IPS DF 19.7 (cell line): Measurements from ENCODE around the gene KBTBD12.

Experiments used
- DNase-seq: peaks from one replicate; pipeline ENCODE4 v3.0.0-alpha.2; 2013; ENCODE audit warnings: low read depth, low spot score

Gene KBTBD12

DNA sequence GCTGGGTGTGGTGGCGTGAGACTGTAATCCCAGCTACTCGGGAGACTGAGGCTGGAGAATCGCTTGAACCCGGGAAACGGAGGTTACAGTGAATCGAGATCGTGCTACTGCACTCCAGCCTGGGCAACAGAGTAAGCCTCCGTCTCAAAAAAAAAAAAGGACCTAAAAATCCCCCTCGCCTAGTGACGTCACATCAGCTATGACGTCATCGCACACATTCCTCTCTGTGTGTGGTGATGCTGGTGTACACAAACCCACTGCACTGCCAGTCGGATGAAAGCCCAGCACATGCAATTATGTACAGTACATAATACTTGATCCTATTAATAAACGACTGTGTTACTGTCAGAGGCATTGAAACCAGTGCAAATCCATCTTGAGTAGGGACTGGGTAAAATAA lies 97.0 kb downstream of the KBTBD12 start:
- no peak for DNase-seq

DNA sequence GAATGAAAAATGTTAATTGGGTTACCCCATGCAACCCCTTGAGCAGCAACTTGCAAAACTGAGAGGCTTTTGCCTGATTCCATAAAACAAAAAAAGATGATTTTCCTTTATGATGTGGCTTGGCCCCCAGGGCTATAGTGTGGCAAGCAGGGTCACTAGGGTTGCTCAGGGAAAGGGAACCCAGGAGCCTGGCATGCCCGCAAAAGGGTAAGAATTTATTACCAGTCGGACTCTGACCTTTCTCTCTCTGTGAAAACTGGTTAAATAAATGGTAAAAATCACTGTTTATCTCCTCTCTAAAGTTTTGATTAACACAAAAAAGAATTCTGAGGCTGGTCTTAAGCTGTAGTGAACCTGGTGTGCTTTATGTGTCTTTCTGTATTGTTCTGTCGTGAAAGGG lies 99.5 kb downstream of the KBTBD12 start:
- DNase-seq = no peak

DNA sequence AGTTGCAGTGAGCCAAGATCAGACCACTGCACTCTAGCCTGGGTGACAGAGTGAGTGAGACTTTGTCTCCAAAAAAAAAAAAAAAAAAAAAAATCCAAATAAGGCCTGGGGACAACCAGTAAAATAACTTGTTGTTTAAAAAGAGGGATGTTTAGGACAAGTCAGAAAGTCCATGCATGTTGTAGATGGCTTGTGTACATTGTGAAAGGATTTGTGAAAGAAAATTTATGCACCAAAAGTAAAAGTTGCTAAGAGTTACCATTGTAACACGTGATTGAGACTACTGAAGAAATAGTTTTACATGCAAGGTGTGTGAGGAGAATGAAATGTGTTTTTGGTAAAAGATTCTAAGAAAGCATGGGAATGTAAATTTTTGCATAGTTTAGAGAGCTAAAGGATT lies 101.5 kb downstream of the KBTBD12 start:
- no peak for DNase-seq

DNA sequence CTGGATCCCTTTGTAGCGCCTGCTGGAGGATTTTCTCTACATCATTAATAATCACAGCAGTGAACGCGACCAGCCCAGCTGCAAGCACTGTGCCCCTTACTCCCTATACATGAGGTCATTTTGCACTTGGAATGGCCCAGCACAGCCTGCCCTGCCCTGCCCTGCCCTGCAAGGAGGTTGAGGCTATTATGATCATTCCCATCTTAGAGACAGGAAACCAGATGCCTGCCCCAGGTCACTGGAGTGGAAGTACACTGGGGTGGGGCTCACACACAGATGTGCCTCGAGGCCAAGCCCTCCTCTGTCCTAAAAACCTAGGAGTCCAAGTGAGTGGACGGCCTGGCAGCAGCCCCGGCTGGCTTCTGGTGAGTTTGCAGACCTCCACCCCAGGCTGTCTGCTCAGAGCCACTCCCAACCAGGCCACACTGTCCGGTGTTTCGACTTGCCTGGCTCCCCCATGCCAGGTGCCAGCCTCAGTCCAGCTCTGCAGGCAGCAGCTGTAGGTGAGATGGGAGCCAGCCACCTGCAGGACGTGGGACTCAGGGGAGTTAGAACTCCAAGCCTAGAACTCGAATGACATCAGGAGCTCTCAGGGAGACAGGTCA lies 106.8 kb downstream of the KBTBD12 start:
- no peak for DNase-seq

DNA sequence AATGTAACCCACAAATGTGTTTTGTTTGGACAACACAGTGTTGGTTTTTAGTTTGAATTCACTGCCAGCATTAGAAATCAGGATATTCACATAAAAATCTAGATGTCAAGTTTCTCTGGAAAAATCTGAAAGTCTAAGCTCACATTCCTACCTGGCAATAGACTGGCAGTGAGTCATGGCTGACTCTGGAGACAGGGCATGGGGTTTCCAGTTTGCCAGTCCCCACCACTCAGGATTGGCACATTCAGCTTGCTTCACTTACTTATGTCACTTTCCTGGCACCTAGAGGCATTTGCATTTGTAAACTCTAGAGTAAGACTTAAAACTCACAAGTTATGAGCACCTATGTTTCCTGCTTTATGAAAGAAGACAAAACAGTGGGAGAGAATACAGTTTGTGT lies 118.1 kb downstream of the KBTBD12 start:
- DNase-seq = no peak

DNA sequence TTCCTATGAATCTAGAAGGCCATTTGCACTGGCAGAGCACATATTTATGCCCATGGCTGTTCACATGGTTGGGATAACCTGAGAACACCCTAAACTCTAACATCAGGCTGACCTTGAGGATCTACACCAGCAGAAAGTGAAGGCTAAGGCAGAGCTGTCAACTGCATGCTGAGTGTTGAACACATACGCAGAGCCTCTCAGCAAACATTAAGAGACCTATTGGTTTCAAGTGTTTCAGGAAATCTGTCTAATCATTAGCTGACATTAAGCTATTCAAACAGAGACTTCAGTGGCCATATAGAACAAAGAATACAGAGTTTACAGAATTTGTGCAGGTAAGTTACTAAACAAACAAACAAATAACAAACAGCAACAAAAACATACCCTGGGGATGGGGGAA lies 121.1 kb downstream of the KBTBD12 start:
- DNase-seq = no peak
